ENCODE measurements around the gene NUMA1. TPM values are rescaled to one million over a fixed set of nuclear protein-coding genes. Genes with fewer than 3 reads are reported as not detected.

The NUMA1 gene
- total RNA-seq, 2 experiments from 2014 or later = 148 to 159 TPM

DNA sequence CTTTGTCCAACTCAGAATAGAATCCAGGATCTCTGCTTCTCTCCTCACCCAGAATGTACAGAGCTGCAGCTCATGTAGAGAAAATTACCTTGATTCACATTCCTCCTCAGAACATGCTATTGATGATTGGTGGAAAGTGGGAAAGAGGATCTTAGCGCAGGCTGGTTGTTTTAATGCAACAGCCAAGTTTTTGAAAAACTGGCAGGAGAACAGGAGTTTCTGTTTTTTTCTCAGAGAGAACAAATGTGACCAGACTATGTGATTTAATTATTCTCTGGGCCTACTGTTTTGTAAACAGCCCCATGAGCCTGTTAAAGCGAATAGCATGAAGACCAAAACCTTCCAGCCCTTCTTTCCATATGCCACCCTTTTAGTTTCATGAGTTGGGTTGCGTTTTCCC is 100.7 kb downstream of the NUMA1 start:
- no TSS peak for BruUV-seq (replicated peaks)
- Histone ChIP-seq H3K9me2 (ENCODE audit: insufficient read depth, low read length) (no peaks in the 10 kb centered on the region), H3K4me3 (ENCODE audit: low read depth, low read length, poor library complexity, severe bottlenecking) (no peak overlapping the region), H3K79me2 (ENCODE audit: insufficient read depth, low read depth, low read length) (no peaks in the 10 kb centered on the region), H3K4me2 (ENCODE audit: low read length) (no peak overlapping the region), H3K27ac (ENCODE audit: low read depth, low read length, poor library complexity, severe bottlenecking) (no peak overlapping the region), H3K36me3 (ENCODE audit: insufficient read depth, low read length) (peaks cover 53% of the 10 kb centered on the region), H2AFZ (ENCODE audit: low read length) (no peak overlapping the region), H3K9me3 (ENCODE audit: low read length) (no peaks in the 10 kb centered on the region), H3K4me1 (ENCODE audit: insufficient read depth, low read length, poor library complexity, severe bottlenecking) (peaks cover 17% of the 10 kb centered on the region), H4K20me1 (ENCODE audit: insufficient read depth, low read length) (peaks cover 14% of the 10 kb centered on the region; the same call in 1 of the 2 replicates)
- CTCF ChIA-PET (ENCODE audit: unreplicated experiment) = no interaction called here
- POLR2A ChIA-PET = interaction anchor here (0.5 kb wide), 1 partner anchor 820 kb away, joined by 4 read pairs; no protein-coding TSS in a partner anchor
- DNase-seq (ENCODE audit: low spot score) = no peak
- no peak for TF ChIP-seq CTCF (conservative IDR thresholded peaks at IDR 0.05; ENCODE audit: low read length)
- no peak for TF ChIP-seq EZH2phosphoT487 (IDR thresholded peaks at IDR 0.05; ENCODE audit: borderline replicate concordance, low read depth, low read length)
- intact Hi-C loops (cut with micrococcal nuclease; ENCODE audit: unreplicated experiment) = no loop called here

- no peaks in the 10 kb centered on the region for H3K9me2 ChIP-seq (ENCODE audit: insufficient read depth, low read length)
- H3K4me1 ChIP-seq (ENCODE audit: insufficient read depth, low read length, poor library complexity, severe bottlenecking) = peaks cover 17% of the 10 kb centered on the region
- ChIA-PET CTCF (ENCODE audit: unreplicated experiment) (no interaction called here), POLR2A (interaction anchor here (0.5 kb wide), 1 partner anchor 821 kb away, joined by 4 read pairs; no protein-coding TSS in a partner anchor)
- TF ChIP-seq EZH2phosphoT487 (IDR thresholded peaks at IDR 0.05; ENCODE audit: borderline replicate concordance, low read depth, low read length) (no peak), CTCF (conservative IDR thresholded peaks at IDR 0.05; ENCODE audit: low read length) (no peak)
- no peak overlapping the region for H3K4me3 ChIP-seq (ENCODE audit: low read depth, low read length, poor library complexity, severe bottlenecking)
- H2AFZ ChIP-seq (ENCODE audit: low read length) = no peak overlapping the region
- H3K79me2 ChIP-seq (ENCODE audit: insufficient read depth, low read depth, low read length) = no peaks in the 10 kb centered on the region
- no peak overlapping the region for H3K4me2 ChIP-seq (ENCODE audit: low read length)
- no peak for DNase-seq (ENCODE audit: low spot score)
- peaks cover 51% of the 10 kb centered on the region for H3K36me3 ChIP-seq (ENCODE audit: insufficient read depth, low read length)
- no peak overlapping the region for H3K27ac ChIP-seq (ENCODE audit: low read depth, low read length, poor library complexity, severe bottlenecking)
- intact Hi-C loops (cut with micrococcal nuclease; ENCODE audit: unreplicated experiment) = no loop called here
- no peaks in the 10 kb centered on the region for H3K9me3 ChIP-seq (ENCODE audit: low read length)
- BruUV-seq (replicated peaks) = no TSS peak
- H4K20me1 ChIP-seq (ENCODE audit: insufficient read depth, low read length) = peaks cover 14% of the 10 kb centered on the region; the same call in 1 of the 2 replicates
Measured at GRCh38 chr11:71979094-71979493, 101.2 kb downstream of the NUMA1 start.

DNA sequence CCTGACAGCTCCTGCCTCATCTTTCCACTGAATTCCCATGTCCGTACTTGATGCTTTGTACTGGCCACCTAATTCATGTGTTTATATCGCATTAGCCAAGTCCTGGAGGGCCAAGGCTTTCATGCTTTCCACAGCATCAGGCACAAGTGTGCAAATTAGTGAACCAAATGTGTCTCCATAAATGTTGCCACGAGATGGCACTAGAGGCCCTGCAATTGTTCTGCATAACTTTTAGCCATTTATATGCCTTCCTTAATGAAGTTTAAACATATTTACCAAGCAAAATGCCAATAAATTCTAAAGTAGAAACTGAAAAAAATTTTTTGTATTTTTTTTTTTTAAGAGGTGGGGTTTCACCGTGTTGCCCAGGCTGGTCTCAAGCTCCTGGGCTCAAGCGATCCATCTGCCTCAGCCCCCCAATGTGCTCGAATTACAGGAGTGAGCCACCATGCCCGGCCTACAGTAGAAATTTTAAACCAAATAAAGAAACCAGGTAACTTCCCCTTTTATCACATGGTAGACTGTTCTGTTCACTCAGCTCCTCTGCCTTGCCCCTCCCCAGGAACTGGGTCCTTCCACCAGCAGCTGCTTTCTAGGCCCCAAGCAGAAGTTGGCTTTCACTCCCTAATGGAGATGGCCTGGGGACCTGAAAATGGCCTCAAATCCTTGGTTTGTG is 102.5 kb downstream of the NUMA1 start:
- Histone ChIP-seq H4K20me1 (ENCODE audit: insufficient read depth, low read length) (peaks cover 14% of the 10 kb centered on the region; the same call in 1 of the 2 replicates), H3K36me3 (ENCODE audit: insufficient read depth, low read length) (peaks cover 39% of the 10 kb centered on the region), H3K9me3 (ENCODE audit: low read length) (no peaks in the 10 kb centered on the region), H3K9me2 (ENCODE audit: insufficient read depth, low read length) (no peaks in the 10 kb centered on the region), H2AFZ (ENCODE audit: low read length) (no peak overlapping the region), H3K79me2 (ENCODE audit: insufficient read depth, low read depth, low read length) (no peaks in the 10 kb centered on the region), H3K4me1 (ENCODE audit: insufficient read depth, low read length, poor library complexity, severe bottlenecking) (peaks cover 17% of the 10 kb centered on the region), H3K4me2 (ENCODE audit: low read length) (peak overlapping the region; percentile 46), H3K4me3 (ENCODE audit: low read depth, low read length, poor library complexity, severe bottlenecking) (no peak overlapping the region), H3K27ac (ENCODE audit: low read depth, low read length, poor library complexity, severe bottlenecking) (peak overlapping the region; percentile 55)
- ChIA-PET POLR2A (interaction anchor here (1.5 kb wide), 1 partner anchor 10 kb away, joined by 4 read pairs; no protein-coding TSS in a partner anchor), CTCF (ENCODE audit: unreplicated experiment) (interaction anchor here (1.2 to 1.4 kb wide), 2 partner anchors 38 to 49 kb away, joined by 3 to 4 read pairs; partner anchors contain the start of genes RNF121 and XNDC1N)
- intact Hi-C loops (cut with micrococcal nuclease; ENCODE audit: unreplicated experiment) = loop anchor here (1.0 to 2.0 kb wide), 2 partner anchors 113 to 166 kb away; no protein-coding TSS in a partner anchor
- TF ChIP-seq EZH2phosphoT487 (IDR thresholded peaks at IDR 0.05; ENCODE audit: borderline replicate concordance, low read depth, low read length) (no peak), CTCF (conservative IDR thresholded peaks at IDR 0.05; ENCODE audit: low read length) (peak; percentile 92)
- DNase-seq (ENCODE audit: low spot score) = peak; percentile 77
- BruUV-seq (replicated peaks) = no TSS peak

Measured in OCI-LY7 (cell line).